GM12891 (cell line): Measurements from ENCODE around the gene NLGN1.

Source experiments
- POLR2A ChIP-seq: IDR thresholded peaks from 2 replicates; pipeline ENCODE4 v1.6.1; 2011; ENCODE audit warnings: low read depth, low read length, control low read depth
- POLR2AphosphoS5 ChIP-seq: IDR thresholded peaks from 2 replicates; pipeline ENCODE4 v1.6.1; 2011; ENCODE audit warnings: low read depth, low read length, control low read depth

GRCh38 chr3:173743516-173743915, 346.0 kb downstream of the NLGN1 start:
- TF ChIP-seq POLR2A (no peak), POLR2AphosphoS5 (no peak)
